Fibroblast of the conjunctiva (primary cell): ENCODE data around the gene C2orf68.
A peak's percentile ranks its signal among the peaks of the same experiment; 100 is the strongest.
"Not testable (repeated sequence)": the region's sequence is repeated elsewhere in the genome, so short reads cannot be mapped to it uniquely, and the experiment has no call there.

Experiments used
- DNase-seq: peaks from one replicate; pipeline ENCODE4 v3.0.0-alpha.2; 2010; ENCODE audit warnings: low read depth

C2orf68 gene

DNA sequence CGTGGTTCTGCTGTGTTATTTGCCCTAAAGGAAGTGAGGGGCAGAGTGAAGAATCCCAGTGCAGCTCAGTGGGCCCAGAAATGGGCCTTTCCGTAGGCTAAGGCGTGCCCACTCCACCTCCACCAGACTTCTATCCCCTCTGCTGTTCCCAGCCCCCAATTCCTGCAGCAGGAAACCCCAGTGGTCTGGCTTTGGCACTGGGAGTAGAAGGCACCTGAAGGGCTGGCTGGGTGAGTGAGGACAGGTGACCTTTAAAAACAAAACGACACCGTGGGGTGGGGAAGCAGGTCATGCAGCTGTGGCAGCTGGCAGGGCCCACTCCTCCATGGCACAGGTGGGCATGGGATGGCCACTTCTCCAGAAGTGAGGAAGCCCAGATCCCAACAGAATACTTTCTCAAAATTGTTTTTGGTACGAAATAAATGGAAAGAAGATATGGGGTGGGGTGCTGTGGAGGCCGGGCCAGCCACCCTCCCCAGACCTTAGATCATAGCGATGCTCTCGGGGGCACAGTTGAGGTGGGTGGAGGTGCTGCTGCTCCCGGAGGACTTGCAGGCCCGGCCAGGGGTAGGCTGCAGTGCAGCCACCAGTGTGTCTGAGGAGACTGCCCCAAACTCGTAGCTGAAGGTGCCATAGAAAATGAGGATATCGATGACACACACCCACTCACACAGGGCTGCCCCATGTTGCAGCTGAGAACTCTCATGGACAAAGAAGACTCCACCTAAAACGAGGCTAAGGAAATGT is 13.1 kb downstream of the C2orf68 start:
- DNase-seq: no peak

DNA sequence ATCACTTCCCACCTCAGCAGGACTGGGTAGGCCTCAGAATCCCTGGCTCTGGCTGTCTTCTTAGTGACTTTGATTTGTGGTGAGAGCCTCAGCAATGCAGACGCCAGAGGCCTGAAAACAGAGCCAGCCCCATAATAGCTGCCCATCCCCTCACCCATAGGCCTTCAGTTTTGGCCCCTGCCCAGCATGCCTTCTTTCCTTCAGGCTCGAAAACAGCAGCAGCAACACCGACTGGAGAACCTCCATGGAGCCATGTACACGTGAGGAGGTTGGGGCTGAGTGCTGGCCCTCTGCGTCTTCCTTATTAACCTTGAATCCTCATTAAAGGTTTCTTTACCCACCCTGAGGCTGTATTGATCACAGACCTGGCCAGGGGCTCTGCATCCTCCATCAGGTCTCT is 14.6 kb downstream of the C2orf68 start:
- DNase-seq: no peak

DNA sequence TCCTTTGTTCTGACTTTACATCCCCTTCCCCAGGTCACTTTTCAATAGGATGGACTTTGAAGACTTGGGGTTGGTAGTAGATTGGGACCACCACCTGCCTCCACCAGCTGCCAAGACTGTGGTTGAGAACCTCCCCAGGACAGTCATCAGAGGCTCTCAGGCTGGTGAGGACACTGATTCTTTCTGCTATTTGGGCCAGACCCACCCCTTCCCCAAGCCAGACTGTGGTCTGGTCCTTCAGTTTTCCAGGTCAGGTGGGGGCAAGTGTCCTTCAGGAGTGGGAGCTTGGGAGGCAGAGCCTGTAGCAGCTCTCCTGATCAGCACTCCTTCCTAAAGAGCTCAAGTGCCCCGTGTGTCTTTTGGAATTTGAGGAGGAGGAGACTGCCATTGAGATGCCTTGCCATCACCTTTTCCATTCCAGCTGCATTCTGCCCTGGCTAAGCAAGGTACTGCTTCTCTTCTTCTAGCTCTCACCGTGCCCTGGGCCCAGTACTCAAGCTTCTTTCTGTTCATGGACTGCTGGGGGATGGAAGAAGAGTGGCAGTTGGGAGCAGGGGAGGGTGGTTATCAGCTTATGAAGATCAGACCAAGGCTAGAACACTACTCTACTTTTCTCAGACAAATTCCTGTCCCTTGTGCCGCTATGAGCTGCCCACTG is 15.3 kb downstream of the C2orf68 start:
- DNase-seq: no peak

DNA sequence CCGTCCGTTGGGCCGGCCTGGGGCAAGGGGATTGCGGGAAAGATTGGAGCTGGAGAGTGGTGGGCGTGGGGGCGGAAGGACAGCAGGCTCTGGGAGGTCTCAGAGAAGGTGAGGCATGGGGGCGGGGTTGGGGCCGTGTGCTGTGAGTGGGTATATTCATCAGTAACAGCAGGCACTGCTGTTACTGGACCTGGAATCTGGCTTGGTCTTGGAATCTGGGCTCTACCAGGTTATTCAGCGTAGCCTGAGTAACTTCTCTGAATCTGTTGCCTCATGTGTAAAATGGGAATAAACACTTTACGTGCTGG is 15.9 kb downstream of the C2orf68 start:
- no peak for DNase-seq

DNA sequence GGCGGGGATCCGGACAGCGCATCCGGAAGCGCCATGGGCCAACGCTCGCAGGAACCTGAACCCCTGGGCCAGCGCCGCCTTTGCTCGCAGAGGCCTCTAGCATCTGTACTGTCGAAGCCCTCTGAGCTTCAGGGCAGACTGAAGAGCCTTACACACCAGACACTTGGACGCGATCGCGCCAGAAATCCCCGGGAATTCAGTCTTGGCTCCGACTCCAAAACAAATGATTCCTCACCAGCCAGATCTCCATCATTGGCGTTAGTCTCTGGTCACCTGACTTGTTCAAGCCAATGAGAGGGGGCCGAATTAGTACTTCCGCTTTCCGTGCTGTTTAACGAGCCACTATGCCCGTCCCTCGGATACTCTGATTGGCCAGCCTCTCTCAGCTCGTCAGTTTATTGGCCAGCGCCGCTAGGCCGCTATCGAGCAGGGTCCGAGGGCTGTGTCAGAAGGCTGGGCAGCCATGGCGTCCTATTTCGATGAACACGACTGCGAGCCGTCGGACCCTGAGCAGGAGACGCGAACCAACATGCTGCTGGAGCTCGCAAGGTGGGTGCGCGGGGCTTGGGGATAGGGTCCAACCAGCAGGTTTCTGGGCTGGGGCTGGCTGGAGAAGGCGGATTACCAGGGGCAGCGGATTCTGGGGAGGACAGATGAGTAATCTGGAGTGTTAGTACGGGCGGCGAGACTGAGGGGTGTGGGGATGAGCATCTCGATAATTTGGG is 16.4 kb downstream of the C2orf68 start, which contains the start of gene RNF181:
Gene RNF181 (plus strand): TSS at position 445 of the 725 bp plus-strand sequence. CDS start 19 bp downstream, at position 464.
- DNase-seq: peak; percentile 98

DNA sequence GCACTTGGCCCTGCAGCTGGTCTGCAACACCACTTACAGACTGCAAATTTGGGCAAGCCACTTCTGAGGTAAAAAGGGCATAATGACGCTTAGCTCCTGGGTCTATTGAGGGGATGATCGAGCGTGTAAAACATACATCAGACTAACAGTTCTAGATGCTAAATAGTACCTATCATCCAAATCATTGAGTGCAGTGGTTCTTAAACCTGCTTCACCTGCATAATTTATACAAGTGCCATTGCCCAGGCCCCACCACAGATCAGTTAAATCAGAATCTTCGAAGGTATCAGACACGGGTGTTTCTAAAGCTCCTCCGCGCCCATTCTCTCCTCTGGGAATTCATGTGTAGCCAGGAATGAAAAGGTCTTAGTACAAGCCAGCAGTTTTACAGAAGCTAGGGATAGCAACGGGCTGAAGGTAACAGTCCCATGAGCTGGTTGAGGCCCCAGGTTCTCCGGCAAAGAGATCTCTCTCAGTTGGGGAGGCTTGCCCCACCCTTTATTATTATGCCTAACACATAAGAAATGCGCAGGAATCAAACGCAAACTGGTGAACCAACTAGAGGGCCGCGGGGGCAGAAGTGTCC is 17.1 kb downstream of the C2orf68 start:
- no peak for DNase-seq

DNA sequence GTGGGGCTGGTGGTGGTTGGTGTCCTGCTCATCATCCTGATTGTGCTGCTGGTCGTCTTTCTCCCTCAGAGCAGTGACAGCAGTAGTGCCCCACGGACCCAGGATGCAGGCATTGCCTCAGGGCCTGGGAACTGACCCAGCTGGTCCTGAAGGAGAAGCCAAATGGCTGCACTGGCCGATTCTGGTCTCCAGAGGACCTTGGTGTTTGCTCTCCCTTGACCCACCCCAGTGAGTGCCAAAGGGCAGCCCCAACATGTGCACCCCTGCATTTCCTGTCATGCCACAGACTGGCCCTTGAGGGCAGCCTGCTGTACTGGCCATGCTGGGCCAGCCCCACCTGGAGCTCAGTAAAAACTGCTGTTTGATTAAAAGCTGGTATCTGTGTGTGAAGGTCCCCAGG is 18.8 kb downstream of the C2orf68 start:
- no peak for DNase-seq

DNA sequence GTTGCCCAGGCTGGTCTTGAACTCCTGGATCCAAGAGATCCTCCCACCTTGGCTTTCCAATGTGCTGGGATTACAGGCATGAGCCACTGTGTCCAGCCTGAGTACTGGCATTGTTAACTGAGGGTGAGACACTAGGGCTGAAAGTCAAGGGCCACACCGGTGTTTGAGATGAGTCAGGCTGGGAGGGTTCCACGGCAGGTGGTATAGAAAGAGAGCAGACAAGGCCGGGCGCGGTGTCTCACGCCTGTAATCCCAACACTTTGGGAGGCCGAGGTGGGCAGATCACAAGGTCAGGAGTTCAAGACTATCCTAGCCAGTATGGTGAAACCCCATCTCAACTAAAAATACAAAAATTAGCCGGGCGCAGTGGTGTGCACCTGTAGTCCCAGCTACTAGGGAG is 19.6 kb downstream of the C2orf68 start:
- not testable (repeated sequence) for DNase-seq

DNA sequence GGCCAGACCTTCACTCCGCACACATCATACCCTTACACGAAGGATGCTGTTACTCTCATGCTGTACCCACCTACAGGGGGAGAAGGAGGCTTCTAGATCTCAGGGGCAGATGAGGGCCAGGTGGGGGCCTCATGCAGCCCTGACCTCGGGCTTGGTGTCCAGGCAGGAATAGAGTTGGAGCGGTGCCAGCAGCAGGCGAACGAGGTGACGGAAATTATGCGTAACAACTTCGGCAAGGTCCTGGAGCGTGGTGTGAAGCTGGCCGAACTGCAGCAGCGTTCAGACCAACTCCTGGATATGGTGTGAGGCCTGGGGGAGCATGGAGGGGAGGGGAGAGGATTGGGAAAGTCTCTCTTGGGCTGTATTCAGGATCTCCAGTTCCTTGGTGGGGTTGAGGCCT is 20.3 kb downstream of the C2orf68 start:
- no peak for DNase-seq

DNA sequence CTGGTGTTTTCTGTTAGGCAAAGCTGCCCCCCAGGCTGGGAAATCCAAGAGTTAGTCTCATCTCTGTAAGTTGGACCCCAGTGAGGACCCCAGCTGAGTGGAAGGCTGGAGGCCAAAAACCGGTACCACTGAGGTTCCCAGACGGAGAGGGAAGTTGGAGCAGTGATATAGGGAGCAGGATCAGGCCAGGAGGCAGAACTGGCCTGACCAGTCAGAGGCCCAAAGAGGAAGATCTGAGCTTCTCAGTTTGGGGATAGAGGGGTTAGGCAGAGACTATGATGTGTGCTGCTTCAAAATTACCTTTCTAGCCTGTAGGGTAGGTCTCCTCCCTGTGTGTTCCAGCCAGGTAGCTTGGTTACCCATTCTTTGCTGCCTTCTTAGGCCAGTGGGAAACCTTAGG is 20.9 kb downstream of the C2orf68 start:
- no peak for DNase-seq

DNA sequence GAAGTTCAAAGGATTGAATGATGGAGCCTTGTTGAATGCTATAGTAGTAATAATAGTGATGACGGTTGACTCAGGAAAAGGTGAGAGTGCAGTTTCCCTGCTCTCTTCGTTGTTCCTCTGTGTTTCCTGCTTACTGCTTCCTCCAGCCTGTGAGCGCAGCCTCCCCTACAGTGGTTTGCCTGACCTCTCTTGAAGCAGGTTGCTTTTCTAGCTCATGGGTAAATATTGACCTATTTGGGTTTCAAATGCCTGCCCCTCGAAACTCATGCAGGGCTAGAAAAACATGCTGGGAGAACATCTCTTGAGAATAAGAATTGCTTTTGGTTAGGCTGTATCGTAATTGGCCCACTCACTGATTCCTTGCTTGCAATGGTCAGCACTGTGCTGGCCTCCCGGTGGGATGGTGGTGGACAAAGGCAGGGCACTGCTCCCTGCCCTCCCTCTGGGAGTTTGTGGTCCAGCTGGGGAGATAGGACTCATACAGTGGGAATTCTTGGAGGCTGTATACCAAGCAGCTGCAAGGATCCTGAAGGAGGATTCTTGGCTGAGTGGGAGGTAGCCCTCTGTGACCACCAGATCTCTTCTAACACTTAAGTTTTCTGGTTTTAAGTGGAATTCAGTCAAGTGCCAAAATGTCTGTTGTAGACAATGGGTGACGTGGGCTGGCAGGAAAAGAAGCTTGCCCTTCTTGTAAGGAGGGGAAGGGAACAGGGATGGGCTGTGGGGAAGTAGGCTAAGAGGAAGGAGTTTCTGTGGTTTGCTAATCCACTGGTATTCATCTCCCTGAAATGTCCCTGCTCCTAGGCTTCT is 21.7 kb downstream of the C2orf68 start:
- DNase-seq: no peak

DNA sequence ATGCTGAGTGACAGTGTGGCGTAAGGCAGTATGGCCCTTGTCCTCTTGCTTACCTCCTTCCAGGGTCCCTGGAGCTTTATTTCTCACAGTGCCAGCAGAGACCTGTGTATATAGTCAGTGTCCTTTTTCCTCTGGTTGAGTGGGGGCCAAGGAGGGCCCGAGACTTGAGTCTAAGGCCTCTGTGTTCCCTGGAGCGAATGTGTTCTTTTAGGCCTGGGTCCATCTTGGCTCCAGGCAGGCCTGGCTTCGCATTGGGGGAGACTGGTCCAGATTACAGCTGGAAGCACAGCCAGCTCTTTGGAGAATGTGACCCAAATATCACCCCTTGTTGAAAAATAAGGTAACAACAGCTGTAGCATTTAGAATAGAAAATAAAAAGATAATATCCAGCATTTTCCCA is 22.7 kb downstream of the C2orf68 start:
- no peak for DNase-seq

DNA sequence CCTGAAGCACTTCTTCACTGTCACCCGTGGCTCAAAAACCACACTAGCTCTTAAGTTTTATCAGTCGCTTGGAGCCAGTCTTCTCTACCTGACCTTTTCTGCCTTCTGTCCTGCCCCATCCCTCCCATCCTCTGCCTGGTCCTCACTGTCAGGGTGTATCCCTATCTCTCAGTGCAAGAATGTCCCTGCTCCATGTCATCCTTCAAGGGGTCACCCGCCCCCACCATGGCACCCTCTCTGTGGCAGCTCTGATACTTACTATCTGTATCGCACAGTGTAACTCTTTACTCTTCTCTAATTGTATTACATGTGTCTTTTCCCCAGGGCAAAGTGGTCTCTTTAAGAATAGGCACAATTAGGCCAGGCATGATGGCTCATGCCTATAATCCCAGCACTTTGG is 23.2 kb downstream of the C2orf68 start:
- no peak for DNase-seq

DNA sequence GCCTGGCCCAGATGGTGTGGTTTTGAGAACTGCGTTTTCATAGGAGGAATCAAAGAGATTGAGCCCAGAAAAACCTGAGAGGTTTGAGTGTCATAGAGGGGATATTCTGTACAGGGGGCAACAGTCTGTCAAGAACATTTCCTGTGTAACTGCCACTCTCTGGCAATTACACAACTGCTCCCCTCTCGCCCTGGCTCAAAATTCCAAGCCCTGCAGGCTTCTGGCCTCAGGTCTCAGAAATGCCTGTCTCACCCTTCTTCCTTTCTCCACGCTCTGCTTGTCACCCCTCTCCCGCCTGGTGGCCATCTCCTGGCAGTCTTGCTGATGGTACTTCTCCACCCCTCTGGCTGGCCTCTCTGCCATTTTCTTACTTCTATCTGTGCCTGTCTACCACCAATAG is 23.6 kb downstream of the C2orf68 start:
- no peak for DNase-seq

DNA sequence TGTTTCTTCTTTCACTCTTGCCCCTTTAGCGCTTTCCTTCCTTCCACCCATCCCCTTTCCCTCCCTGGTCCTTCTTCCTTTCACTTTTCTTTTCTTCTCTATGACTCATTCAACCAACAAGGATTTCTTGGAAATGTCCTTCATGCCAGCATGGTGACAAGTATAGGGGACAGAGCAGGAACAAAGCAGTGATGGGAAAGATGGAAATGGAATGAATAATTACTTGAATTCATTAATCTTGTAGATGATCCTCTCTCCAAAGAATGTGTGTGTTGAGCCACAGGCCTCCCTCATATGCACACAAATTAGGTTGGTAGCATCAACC is 26.1 kb downstream of the C2orf68 start:
- DNase-seq: no peak

DNA sequence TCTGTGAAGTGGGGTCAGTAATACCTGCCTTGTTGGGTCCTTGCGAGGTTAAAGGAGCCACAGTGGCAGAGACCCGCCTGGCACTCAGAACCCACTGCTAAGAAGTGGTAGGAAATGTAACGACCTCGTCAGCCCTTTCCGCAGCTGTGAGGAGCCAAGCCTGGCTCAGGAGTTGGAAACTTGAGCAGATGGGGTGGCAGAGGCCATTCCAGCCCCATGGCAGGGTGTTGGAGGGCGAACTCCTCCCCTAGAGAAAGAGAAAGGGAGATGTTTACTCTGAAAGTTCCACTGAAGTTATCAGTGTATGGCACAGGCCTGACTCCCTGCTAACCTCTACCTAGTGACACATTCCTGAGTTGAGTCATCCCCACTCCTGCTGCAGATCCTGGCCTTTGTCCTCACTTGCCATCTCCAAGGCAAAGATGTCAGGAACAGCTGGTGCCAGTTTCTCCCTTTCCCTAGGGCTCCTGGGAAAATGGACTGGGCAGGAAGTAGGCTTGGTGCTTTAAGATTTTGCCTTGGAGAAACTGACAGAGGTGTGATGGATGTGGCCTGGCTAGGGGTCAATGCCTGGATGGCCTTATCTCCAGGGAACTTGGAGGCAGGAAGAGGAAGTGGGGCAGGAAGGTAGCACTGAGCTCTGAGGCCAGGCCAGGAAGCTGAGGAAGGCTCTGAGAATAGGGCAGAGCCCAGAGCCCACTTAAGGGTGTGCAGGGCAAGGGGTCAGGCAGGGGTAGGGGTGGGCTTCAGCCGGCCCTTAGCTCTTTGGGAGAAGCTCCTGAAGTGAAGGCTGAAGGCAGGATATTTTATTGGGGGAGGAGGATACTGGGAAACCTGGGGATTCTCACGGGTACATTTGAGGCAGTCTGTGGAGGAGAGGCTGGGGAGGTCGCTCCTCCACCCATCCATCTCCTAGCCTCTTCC is 26.7 kb downstream of the C2orf68 start:
- DNase-seq: no peak

DNA sequence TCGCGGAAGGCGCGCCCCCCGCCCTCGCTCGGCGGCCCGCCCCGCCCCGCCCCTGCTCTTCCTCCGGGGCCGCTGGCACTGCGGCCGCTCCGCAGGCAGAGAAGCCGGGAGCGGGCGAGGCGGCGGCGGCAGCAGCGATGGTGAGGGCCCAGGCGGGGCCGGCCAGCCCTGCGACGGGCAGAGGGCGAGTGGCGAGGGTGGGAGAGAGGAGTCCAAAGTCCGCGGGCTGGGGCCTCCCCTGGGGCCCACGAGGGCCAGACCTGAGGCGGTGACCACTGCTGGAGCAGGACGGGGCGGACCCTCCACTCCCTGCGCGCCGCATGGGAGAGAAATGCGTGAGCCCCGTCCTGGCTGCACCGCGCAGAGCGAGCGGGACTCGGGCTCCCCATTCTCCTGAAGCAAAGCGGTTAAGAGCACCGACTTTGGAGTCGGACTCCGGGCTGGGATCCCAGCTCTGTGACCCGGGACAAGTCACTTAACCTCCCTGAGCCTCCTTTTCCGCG is 27.5 kb downstream of the C2orf68 start, which contains the start of gene VAMP5:
Gene VAMP5 (plus strand): TSS at position 78 of the 503 bp plus-strand sequence. CDS start 60 bp downstream, at position 138.
- DNase-seq: no peak

DNA sequence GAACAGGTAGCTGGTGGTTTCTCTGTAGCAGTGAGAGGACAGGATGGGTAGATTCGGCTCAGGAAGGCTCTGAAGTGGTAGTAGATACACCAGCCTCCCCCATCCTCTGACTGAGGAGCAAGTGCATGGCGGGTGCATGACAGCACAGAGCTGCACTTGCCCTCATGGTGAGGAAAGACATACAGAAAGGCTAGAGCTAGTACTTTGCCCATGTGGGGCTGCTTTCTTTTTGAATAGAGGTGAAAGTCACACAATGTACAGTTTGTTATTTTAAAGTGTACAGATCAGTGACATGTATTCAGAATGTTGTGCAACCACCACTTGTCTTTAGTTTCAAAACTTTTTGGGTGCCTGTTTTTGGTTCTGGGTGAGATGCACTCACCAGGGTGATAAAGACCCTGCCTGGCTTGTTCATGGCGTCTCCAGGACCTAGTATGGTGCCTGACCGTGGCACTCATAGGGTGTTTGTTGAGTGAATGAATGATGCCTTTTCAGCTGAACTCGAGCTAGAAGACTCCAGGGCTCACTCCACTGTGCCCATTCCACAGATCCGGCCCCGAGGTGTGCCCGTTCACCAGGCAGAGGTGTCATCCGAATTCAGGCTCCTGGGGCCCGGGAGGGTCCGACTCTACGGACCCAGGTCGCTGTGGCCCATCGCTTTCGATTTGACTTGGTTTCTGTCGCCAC is 28.1 kb downstream of the C2orf68 start:
- no peak for DNase-seq

DNA sequence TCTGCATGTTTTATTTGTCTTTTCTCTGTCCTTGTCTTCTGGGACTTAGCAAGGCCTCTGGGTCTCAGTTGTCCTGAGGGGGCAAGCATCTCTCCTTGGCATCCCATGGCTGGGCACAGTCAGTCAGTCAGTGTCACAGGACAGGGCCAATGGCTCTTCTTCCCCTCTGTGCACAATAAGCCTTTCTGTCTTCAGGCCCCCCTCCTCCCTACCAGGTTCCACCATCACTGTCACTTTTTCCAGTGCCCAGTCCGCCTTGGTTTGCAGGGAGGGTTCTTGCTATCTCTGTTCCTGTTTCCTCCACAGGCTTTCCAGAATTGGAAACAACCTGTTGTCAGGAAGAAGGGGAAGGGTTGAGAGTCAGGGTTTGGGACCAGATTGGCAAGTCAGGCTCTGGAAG is 29.4 kb downstream of the C2orf68 start:
- DNase-seq: no peak

DNA sequence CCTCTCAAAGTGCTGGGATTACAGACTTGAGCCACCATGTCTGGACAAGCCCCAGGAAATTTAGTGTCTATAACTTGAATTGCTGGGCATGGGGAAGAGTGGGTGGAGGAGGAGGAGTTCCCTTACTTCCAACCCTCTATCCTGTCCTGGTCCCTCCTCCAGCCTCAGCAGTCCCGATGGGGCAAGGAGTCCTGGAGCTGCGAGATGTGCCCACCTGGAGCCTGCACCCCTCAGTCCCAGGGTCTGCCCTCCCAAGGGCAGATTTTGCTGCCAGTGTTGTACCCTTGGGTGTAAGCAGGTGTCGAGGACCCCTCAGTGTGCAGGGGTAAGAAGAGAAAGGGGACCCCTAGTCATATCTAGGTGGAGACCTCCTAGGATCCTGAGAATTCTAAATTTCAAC is 31.7 kb downstream of the C2orf68 start:
- DNase-seq: no peak
